Lower lobe of right lung (tissue), 2 donors: ENCODE results near the gene MBTPS1. TPM values are rescaled to one million over a fixed set of nuclear protein-coding genes. Genes with fewer than 3 reads are reported as not detected.

Experiments
- ATAC-seq, 2 donors: fragments of 200-7000 bp; cut with Tn5 transposase; one replicate each; pipeline ENCODE4 v1.9.1; 2020 to 2022; ENCODE audit warnings: mild to moderate bottlenecking in 2 of 2, moderate library complexity in 2 of 2
- DNase-seq: peaks from one replicate; pipeline ENCODE4 v3.0.0-alpha.2; 2020
- H3K27ac ChIP-seq: fragments of 200-600 bp; one replicate; pipeline ENCODE4 v1.8.0; 2022
- H3K27me3 ChIP-seq: fragments of 200-600 bp; one replicate; pipeline ENCODE4 v1.8.0; 2022; ENCODE audit warnings: low read depth
- H3K36me3 ChIP-seq: fragments of 200-600 bp; one replicate; pipeline ENCODE4 v1.8.0; 2022; ENCODE audit warnings: mild to moderate bottlenecking
- H3K4me1 ChIP-seq: fragments of 200-600 bp; one replicate; pipeline ENCODE4 v1.8.0; 2022
- H3K4me3 ChIP-seq: fragments of 200-600 bp; one replicate; pipeline ENCODE4 v1.8.0; 2022; ENCODE audit warnings: mild to moderate bottlenecking
- H3K9me3 ChIP-seq: fragments of 200-600 bp; one replicate; pipeline ENCODE4 v1.8.0; 2022
- CTCF ChIP-seq: fragments of 200-600 bp; IDR thresholded peaks from one replicate; pipeline ENCODE4 v1.8.0; 2022; ENCODE audit warnings: antibody characterized with exemption, mild to moderate bottlenecking
- intact Hi-C: fragments of 100-400 bp; cut with DNase I; formaldehyde crosslinking; loops from one replicate; pipeline ENCODE4 v1.11.0; 2022
- total RNA-seq: library from RNA; stranded (reverse); fragmentation: NEBNext Ultra II Directional; extraction: Animal tissue kit (Norgen Biotek cat#: 25700); gene quantifications from one replicate; pipeline ENCODE4 v1.2.1, GENCODE V29; 2021
- donor health status: DM: no; HTN: yes; CAD: no; lungs with severe emphysema.

MBTPS1 gene
- total RNA-seq, 1 donor from 2014 or later: 94.7 TPM

GRCh38 chr16:84141143-84141670 is 24.5 kb upstream of the MBTPS1 start:
- TF ChIP-seq CTCF: no peak
- Histone ChIP-seq H3K4me1 (peaks cover 14% of the 10 kb centered on the region), H3K36me3 (no peaks in the 10 kb centered on the region), H3K4me3 (no peak overlapping the region), H3K27ac (no peak overlapping the region), H3K9me3 (no peaks in the 10 kb centered on the region), H3K27me3 (no peaks in the 10 kb centered on the region)
- intact Hi-C loops: no loop called here
- no peak for DNase-seq
- ATAC-seq: no peak

GRCh38 chr16:84139628-84140258 is 23.0 kb upstream of the MBTPS1 start:
- H3K9me3 ChIP-seq: no peaks in the 10 kb centered on the region
- H3K27ac ChIP-seq: peak overlapping the region; percentile 75
- ATAC-seq (no peak), DNase-seq (no peak)
- no peaks in the 10 kb centered on the region for H3K36me3 ChIP-seq
- intact Hi-C loops: no loop called here
- H3K4me1 ChIP-seq: peaks cover 10% of the 10 kb centered on the region
- TF ChIP-seq CTCF: no peak
- H3K4me3 ChIP-seq: no peak overlapping the region
- H3K27me3 ChIP-seq: no peaks in the 10 kb centered on the region

GRCh38 chr16:84138824-84139627 is 22.3 kb upstream of the MBTPS1 start:
- peak overlapping the region; percentile 75 for H3K27ac ChIP-seq
- ATAC-seq (peak; percentile 91 to 93), DNase-seq (peak; percentile 60)
- H3K4me3 ChIP-seq: no peak overlapping the region
- H3K9me3 ChIP-seq: no peaks in the 10 kb centered on the region
- no peaks in the 10 kb centered on the region for H3K27me3 ChIP-seq
- no peaks in the 10 kb centered on the region for H3K36me3 ChIP-seq
- intact Hi-C loops: no loop called here
- no peak for TF ChIP-seq CTCF
- H3K4me1 ChIP-seq: peaks cover 8% of the 10 kb centered on the region

- peaks cover 6% of the 10 kb centered on the region for H3K4me1 ChIP-seq
- ATAC-seq: no peak
- H3K9me3 ChIP-seq: no peaks in the 10 kb centered on the region
- TF ChIP-seq CTCF: no peak
- H3K27ac ChIP-seq: no peak overlapping the region
- intact Hi-C loops: no loop called here
- DNase-seq: no peak
- H3K27me3 ChIP-seq: no peaks in the 10 kb centered on the region
- H3K4me3 ChIP-seq: no peak overlapping the region
- no peaks in the 10 kb centered on the region for H3K36me3 ChIP-seq
Measured at GRCh38 chr16:84138500-84138823, 21.7 kb upstream of the MBTPS1 start.

GRCh38 chr16:84137769-84138357 is 21.1 kb upstream of the MBTPS1 start:
- no peaks in the 10 kb centered on the region for H3K27me3 ChIP-seq
- H3K4me3 ChIP-seq: no peak overlapping the region
- H3K9me3 ChIP-seq: no peaks in the 10 kb centered on the region
- ATAC-seq (no peak), DNase-seq (no peak)
- peaks cover 6% of the 10 kb centered on the region for H3K4me1 ChIP-seq
- no peak overlapping the region for H3K27ac ChIP-seq
- H3K36me3 ChIP-seq: no peaks in the 10 kb centered on the region
- TF ChIP-seq CTCF: no peak
- intact Hi-C loops: no loop called here
